NCI-H1048 (cell line): Measurements from ENCODE around the gene ABCC6.
"Not testable (repeated sequence)": the region's sequence is repeated elsewhere in the genome, so short reads cannot be mapped to it uniquely, and the experiment has no call there.

ENCODE experiments used
- DNase-seq: peaks from one replicate; lab custom pipeline; 2025; lab: John Stamatoyannopoulos, UW

The ABCC6 gene

GRCh38 chr16:16223662-16224241 is 458 bp upstream of the ABCC6 start:
- not testable (repeated sequence) for DNase-seq

GRCh38 chr16:16221382-16221781 is 1.9 kb downstream of the ABCC6 start:
- DNase-seq: not testable (repeated sequence)

DNA sequence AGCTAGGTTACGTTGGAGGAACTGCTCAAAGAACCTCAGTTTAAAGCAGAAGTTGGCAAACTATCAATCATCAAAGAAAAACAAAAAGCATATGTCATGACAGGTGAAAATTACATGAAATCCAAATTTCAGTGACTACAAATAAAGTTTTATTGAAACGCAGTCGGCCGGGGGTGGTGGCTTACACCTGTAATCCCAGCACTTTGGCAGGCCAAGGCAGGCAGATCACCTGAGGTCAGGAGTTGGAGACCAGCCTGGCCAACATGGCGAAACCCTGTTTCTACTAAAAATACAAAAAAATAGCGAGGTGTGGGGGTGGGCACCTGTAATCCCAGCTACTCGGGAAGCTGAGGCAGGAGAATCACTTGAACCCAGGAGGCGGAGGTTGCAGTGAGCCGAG is 2.8 kb downstream of the ABCC6 start:
- not testable (repeated sequence) for DNase-seq

GRCh38 chr16:16218787-16219186 is 4.5 kb downstream of the ABCC6 start:
- DNase-seq: not testable (repeated sequence)

DNA sequence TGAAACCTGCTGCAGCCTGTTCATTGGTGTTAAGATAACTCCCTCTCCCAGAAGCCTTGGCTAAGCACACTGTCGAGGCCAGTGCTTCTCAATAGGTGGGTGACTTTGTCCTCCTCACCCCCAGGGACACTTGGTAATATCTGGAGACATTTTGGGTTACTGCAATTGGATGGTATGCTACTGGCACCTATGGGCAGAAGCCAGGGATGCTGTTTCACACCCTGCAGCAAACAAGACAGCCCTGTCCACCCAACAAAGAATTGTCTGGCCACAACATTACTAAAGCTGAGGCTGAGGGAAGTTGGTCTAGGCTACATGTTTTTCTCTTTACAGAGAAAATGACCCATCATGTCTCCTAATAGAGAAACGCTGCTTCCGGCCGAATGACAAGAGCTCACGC is 4.9 kb downstream of the ABCC6 start:
- DNase-seq: not testable (repeated sequence)

GRCh38 chr16:16213863-16214293 is 9.4 kb downstream of the ABCC6 start:
- DNase-seq: not testable (repeated sequence)

- not testable (repeated sequence) for DNase-seq
Observed at GRCh38 chr16:16211404-16211803, 11.9 kb downstream of the ABCC6 start.

- DNase-seq: not testable (repeated sequence)
Observed at GRCh38 chr16:16208461-16208860, 14.8 kb downstream of the ABCC6 start.

GRCh38 chr16:16207787-16208334 is 15.4 kb downstream of the ABCC6 start:
- DNase-seq: not testable (repeated sequence)

DNA sequence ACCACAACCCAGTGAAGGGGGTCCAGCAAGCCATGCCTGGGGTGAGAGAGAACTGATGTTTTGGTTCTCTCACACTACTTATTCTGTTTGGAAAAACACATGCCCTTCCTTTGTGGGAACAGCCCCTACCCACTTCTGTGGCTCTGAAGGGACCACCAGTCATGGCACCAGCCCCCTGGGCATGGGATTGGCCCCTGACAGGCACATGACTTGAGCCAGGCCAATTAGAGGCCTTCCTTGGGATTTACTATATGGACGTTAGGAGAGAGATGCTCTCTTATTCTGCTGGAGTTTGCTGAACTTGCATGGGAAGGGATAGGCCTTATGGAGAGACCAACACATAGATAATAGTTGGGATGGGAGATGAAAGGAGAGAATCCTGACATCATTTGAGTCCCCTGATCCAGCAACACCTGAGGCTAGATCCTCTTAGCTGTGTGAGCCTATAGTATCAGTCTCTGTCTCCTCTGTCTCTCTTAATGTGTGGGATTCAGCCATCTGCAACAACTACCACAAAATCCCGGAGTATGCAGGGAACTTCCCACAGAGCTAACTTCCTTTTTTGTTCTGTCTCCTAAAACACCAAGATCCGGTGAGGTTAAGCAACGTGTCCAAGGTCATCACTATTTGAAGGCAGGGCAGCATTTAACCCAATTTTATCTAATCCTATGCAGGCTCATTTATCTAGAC is 16.1 kb downstream of the ABCC6 start:
- DNase-seq: not testable (repeated sequence)

DNA sequence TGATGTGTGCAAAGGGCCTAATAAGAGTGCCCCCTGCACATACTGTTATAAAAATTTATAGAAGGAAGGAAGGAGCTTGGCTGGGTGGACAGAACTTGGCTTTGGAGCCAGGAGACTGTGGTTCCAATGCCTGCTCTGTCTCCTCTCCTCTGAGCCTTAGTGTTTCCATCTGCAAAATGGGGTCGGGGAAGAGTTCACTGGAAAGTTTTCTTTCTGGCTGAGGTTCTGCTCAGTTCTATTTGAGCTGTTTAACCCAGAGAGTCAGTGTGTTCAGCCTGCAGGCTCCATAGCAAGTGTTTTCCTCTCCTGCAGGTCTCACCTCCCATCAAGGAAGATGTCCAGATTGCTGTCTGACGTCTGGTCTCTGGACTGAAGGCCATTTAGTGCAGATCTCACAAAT is 17.4 kb downstream of the ABCC6 start:
- not testable (repeated sequence) for DNase-seq

DNA sequence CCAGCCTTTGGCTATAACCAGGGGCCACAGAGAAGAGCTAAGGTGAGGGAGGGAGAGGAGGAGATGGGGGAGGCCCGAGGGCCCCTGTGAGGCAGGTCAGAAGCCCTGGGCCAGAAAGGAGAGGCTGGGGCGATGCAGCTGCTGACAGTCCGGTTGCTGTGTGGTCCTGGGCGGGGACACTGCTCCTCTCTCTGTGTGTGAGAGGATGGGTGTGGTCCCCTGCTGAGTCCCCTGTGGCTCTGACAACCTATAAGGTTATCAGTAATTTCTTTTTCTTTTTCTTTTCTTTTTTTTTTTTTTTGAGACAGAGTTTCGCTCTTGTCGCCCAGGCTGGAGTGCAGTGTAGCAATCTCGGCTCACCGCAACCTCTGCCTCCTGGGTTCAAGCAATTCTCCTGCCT is 18.7 kb downstream of the ABCC6 start:
- not testable (repeated sequence) for DNase-seq

- not testable (repeated sequence) for DNase-seq
Observed at GRCh38 chr16:16203494-16203893, 19.8 kb downstream of the ABCC6 start.

DNA sequence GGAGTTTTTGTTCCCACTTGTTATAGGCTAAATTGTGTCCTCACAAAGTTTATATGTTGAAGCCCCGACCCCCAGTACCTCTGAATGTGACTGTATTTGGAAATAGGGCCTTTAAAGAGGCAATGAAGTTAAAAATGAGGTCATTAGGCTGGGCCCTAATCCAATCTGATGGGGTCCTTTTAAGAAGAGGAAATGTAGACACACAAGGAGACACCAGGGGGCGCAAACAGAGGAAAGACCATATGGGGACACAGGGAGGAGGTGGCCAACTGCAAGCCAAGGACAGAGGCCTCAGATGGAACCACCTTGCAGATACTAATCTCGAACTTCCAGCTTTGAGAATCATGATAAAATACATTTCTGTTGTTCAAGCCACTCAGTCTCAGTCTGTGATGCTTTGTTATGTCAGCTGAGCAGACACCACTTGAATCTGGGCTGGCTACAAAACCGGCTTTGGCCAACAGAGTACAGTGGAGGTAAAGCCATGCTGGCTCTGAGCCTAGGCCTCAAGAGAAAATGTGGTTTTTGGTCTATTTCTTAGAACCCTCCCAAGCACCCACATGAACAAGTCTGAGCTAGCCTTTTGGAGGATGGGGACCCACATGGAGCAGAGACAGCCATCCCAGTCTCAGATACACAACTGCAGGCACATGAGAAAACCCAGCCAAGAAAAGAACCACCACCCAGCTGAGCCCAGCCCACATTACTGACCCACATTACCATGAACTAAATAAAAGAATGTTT is 20.7 kb downstream of the ABCC6 start:
- not testable (repeated sequence) for DNase-seq

- DNase-seq: not testable (repeated sequence)
Observed at GRCh38 chr16:16201880-16202279, 21.4 kb downstream of the ABCC6 start.

- DNase-seq: not testable (repeated sequence)
Observed at GRCh38 chr16:16200391-16200790, 22.9 kb downstream of the ABCC6 start.

DNA sequence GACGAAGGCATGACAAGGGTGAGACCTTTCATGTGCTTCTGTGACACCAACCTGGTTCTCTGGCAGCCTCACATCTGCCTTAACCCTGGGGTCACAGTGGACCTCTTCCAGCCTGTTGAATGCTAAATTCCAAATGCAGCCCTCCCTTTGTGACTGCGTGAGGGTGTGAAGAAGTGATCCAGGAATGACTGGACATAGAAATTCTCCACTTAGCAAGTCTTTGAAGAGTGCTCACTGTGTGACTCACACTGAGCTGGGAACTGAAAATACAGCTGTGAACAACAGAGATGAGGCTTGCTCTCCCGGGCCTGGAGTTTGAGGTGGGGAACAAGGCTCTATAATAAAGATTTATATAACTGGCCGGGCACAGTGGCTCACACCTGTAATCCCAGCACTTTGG is 23.9 kb downstream of the ABCC6 start:
- DNase-seq: not testable (repeated sequence)

DNA sequence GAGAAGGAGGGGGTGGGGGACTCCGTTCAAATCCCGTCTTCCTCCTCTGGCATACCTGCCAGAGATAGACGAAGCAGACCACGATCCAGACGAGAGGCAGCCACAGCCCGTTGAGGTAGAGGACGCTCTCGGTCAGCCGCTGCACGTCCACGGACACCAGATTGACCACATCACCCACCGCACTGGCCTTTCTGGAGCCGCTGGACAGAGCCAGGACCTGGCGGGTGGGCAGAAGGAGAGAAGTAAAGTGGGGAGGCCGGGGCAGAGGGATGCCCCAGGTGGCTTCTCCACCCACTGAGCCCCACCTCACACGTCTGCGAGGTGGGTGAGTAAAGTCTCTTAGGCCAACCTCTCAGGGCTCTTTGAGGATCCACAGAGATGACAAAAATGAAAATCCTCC is 25.3 kb downstream of the ABCC6 start:
- DNase-seq: no peak

GRCh38 chr16:16197331-16197730 is 26.0 kb downstream of the ABCC6 start:
- no peak for DNase-seq

DNA sequence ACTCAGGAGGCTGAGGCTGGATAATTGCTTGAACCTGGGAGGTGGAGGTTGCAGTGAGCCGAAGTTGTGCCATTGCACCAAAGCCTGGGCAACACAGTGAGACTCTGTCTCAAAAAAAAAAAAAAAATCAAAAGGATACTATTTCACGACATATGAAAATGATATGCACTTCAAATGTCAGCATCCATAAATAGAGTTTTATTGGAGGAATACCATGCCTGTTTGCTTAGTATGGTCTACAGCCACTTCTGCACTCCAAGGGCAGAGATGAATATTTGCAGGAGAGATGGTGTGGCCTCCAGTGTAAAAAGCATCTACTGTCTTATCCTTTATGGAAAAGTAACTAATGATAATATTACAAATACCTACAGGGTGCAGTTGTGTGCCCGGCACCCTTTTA is 27.2 kb downstream of the ABCC6 start:
- DNase-seq: no peak

- no peak for DNase-seq
Observed at GRCh38 chr16:16191493-16192167, 31.7 kb downstream of the ABCC6 start.

DNA sequence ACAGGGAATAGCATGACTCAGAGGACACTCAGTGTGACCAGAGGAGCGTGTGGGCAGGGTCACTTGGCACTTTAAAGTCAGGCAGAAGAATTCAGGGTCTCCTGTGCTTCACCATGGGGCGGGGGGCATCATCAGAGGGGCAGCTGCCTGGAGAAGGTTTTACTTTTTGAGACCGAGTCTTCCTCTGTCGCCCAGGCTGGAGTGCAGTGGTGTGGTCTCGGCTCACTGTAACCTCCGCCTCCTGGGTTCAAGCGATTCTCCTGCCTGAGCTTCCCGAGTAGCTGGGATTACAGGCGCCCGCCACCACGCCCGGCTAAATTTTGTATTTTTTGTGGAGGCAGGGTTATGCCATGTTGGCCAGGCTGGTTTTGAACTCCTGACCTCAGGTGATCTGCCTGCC is 32.3 kb downstream of the ABCC6 start:
- DNase-seq: not testable (repeated sequence)
